Left lobe of liver (tissue), 2 donors: ENCODE measurements around the gene PKD2L1. TPM values are rescaled to one million over a fixed set of nuclear protein-coding genes. Genes with fewer than 3 reads are reported as not detected.
"Not testable (repeated sequence)": the region's sequence is repeated elsewhere in the genome, so short reads cannot be mapped to it uniquely, and the experiment has no call there.

ENCODE experiments used
- ATAC-seq: fragments of 200-7000 bp; cut with Tn5 transposase; one replicate; pipeline ENCODE4 v1.9.1; 2020; ENCODE audit warnings: mild to moderate bottlenecking, moderate library complexity
- DNase-seq: peaks from one replicate; pipeline ENCODE4 v3.0.0-alpha.2; 2020; ENCODE audit warnings: low spot score
- total RNA-seq: library from RNA; stranded (reverse); gene quantifications from one replicate; pipeline ENCODE4 v1.2.1, GENCODE V29; 2021
- donor health status: DM: no; HTN: no; CAD: no; lungs with moderate emphysema.
- donor health status: DM: no; HTN: yes; CAD: no.

Gene PKD2L1
- 0.20 TPM for total RNA-seq

DNA sequence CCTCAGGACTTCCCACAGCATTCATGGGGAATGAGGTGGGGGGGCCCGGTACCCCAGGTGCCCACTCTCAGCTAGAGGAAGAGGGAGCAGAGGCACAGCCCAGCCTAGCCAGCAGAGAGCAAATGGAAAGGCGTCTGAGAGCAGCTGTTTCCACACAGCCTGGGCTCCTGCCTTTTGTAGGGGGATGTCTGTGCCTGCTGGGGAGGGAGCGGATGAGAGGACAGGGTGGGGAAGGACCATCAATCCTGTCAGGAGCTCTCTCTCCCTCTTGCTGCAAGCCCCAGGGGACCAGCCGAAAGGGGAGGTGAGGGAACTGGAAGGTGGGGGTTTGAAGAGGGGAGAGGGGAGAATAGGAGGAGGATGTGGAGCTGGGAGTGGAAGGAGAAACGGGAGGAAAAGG is at the start of gene PKD2L1:
Gene PKD2L1 (minus strand): TSS at position 150 of the 400 bp plus-strand sequence. CDS start 125 bp downstream, at position 25.
- ATAC-seq (no peak), DNase-seq (no peak)

- DNase-seq (no peak), ATAC-seq (no peak)
Measured at GRCh38 chr10:100377830-100378229, 47.8 kb upstream of the PKD2L1 start.

GRCh38 chr10:100376656-100377055 is 46.6 kb upstream of the PKD2L1 start:
- not testable (repeated sequence) for ATAC-seq

DNA sequence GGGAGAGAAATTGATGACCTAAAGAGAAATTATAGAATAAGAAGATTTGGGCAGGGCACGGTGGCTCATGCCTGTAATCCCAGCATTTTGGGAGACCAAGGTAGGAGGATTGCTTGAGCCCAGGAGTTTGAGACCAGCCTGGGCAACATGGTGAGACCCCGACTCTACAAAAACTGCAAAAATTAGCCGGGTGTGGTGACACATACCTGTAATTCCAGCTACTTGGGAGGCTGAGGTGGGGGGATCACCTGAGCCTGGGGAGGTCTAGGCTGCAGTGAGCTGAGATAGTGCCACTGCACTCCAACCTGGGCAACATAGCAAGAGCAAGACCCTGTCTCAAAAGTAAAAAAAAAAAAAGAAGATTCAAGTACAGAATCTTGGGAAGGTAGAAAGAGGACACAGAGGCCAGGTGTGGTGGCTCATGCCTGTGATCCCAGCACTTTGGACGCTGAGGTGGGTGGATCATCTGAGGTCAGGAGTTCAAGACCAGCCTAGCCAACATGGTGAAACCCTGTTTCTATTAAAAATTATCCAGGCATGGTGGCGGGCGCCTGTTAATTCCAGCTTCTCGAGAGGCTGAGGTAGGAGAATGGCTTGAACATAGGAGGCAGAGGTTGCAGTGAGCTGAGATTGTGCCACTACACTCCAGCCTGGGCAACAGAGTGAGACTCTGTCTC is 44.8 kb upstream of the PKD2L1 start:
- ATAC-seq (peak; percentile 4), DNase-seq (peak; percentile 75)

More at GRCh38 chr10:100376656-100377055, 46.6 kb upstream of the PKD2L1 start:
- not testable (repeated sequence) for DNase-seq

DNA sequence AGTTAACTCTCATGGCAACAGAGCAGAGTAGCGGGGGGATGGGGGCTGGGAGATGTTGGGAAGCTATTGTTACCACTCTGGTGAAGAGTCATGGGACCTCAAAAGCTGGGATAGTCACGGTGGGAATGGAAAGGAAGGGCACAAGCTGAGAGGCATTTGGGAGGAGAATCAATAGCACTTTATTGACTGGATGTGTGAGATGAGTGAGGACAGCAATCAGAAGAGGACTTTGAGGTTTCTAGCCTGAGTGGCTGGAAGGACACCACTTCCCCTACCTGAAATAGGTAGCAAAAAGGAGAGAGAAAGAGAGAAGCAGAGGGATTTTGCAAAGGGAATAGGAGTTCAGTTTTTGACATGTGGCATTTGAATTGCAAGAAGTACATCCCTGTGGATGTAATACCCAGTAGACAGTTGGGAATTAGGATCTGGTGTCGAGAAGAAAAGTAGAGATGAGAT is 44.2 kb upstream of the PKD2L1 start:
- ATAC-seq (peak; percentile 13), DNase-seq (no peak)

GRCh38 chr10:100373298-100374199 is 43.5 kb upstream of the PKD2L1 start:
- DNase-seq: peak; percentile 98
- peak; percentile 89 for ATAC-seq

DNA sequence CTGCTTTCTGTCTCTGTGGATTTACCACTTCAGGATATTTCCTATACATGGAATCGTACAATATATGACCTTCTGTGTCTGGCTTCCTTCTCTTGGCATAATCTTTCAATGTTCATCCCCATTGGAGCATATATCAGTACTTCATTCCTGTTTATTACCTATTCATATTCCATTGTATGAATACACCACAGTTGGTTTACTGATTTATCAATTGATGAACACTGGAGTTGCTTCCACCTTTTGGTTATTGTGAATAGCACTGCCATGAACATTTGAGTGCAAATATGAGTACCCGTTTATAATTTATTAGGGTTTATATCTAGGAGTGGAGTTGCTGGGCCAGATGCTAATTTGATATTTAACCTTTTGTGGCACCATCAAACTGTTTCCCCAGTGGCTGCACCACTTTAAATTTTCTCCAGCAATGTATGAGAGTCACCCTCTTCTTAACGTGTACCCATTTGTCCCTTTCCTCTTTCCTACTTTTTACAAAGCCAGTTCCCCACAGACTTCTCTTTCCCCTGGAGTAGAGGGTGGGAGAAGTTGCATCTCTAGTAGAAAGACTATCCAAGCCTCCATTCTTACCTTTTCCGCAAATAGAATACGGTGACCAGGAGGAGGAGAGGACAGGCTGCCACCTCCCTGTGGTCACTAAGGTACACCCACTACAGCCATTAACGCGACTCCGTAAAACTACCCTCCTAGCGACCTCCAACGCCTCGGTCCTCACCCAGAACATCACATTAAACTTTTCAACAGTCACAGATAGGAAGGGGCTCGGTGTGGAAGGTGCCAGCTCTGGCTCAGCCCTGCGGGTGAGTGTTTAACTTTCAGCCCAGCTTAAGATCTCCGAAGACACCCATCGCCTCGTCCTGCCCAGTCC is 42.6 kb upstream of the PKD2L1 start:
- DNase-seq (no peak), ATAC-seq (no peak)

- ATAC-seq: no peak
- DNase-seq: no peak
Measured at GRCh38 chr10:100371482-100372027, 41.5 kb upstream of the PKD2L1 start.

- DNase-seq: peak; percentile 74
- peak; percentile 46 for ATAC-seq
Measured at GRCh38 chr10:100370714-100371481, 40.9 kb upstream of the PKD2L1 start.

- no peak for ATAC-seq
- DNase-seq: no peak
Measured at GRCh38 chr10:100368721-100369120, 38.7 kb upstream of the PKD2L1 start.

DNA sequence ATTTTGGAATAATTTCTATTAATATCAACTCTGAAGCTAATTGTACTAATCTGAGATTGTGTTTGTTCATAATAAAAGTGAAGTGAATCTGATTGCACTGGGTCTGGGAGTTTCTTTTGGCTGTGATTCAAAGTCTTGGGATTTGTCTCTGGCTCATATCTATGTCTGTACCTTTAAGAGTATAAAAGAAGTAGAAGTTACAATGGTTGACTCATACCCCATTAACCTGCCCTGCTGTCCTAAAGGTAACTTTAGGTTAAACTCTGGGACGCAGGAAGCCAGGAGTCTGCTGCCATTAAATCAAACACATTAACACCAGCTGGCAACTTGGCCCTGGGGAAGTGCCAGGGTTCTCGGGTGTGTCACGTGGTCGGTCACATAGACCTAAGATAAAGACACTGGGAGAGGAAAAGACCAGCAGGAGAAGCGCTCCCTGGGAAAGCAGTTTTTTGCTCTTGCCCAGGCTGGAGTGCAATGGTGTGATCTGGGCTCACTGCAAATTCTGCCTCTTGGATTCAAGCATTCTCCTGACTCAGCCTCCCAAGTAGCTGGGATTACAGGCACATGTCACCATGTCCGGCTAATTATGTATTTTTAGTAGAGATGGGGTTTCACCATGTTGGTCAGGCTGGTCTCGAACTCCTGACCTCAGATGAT is 34.8 kb upstream of the PKD2L1 start:
- ATAC-seq (peak; percentile 83), DNase-seq (peak; percentile 97)

DNA sequence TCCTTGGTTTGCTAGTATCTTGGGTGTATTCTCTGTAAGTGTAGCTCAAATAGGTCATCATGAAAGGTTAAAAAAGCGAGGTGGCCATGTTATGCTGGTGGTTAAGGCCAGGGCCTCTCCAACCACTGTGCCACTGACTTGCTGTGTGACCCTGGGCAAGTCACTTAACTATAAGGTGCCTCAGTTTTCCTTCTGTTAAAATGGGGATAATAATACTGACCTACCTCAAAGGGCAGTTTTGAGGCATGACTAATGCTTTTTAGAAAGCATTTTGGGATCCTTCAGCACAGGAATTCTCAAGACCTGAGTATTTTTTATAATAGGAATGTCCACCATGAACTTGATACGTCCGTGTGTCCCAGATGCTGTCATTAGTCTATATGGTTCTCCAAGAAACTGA is 34.1 kb upstream of the PKD2L1 start:
- DNase-seq (no peak), ATAC-seq (no peak)

DNA sequence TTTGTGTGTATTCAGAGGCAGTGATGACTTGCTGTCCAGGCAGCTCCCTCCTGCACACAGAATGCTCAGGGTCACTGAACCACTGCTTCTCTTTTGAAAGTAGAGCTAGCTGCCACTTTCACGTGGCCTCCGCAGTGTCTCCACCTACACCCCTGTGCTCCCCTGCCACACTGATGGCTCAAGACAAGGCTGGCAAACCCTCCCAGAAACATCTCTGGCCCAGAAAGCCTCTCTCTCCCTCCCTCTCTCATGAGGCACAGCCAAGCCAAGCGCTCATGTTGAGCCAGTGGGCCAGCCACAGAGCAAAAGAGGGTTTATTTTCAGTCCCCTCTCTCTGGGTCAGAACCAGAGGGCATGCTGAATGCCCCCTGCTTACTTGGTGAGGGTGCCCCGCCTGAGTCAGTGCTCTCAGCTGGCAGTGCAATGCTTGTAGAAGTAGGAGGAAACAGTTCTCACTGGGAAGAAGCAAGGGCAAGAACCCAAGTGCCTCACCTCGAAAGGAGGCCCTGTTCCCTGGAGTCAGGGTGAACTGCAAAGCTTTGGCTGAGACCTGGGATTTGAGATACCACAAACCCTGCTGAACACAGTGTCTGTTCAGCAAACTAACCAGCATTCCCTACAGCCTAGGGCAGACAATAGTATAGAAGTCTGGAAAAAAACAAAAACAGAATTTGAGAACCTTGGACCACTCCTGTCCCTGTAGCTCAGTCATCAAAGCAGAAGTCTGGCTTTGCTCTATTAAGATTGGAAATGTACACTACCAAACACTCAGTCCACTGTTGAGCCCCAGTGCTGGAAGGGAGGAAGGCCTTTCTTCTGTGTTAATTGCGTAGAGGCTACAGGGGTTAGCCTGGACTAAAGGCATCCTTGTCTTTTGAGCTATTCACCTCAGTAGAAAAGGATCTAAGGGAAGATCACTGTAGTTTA is 32.8 kb upstream of the PKD2L1 start:
- peak; percentile 89 for DNase-seq
- peak; percentile 66 for ATAC-seq

DNA sequence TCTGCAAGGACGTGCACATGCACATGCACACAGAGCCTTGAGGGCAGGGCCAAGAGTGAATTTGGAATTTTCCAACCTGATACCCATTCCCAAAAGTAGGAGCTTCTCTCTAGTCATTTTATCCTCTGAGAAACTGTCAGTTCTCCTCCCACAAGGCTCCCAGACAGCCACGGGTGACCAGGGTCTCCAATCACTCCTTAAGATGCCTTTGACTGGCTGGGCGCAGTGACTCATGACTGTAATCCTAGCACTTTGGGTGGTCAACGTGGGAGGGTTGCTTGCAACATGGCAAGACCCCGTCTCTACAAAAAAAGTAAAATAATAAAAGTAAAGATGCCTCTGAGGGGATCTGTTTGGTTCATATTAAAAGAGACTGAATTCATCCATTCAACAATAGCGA is 30.2 kb upstream of the PKD2L1 start:
- ATAC-seq: no peak
- no peak for DNase-seq

DNA sequence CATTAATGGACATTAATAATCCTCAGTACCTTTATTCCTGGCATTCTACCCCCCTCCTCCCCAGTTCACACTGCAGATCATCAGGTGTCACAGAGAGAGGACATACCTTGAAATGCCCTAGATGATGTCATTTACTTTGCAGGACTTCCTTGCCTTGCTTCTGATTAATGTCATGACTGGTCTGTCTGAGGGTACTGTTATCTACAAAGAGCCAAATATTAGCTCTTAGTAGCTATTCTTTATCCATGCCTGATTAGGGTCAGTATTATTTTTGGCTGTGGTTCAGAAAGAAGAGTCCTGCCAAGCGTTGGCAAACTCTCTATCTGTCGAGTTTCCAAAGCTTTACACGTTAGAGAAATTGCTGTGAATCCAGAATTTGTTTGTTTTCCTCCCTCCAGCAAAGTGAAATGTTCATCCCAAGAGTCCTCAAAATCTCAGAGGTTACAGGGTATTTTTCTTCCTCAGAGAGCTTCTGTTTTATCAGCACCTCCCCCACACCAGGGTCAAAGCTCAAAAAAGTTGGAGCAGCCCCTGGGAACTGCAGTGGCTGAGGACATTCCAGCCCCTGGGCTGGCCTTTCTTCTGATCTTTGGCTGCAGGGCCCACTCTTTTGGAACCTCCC is 29.6 kb upstream of the PKD2L1 start:
- ATAC-seq (peak; percentile 61), DNase-seq (peak; percentile 79)

DNA sequence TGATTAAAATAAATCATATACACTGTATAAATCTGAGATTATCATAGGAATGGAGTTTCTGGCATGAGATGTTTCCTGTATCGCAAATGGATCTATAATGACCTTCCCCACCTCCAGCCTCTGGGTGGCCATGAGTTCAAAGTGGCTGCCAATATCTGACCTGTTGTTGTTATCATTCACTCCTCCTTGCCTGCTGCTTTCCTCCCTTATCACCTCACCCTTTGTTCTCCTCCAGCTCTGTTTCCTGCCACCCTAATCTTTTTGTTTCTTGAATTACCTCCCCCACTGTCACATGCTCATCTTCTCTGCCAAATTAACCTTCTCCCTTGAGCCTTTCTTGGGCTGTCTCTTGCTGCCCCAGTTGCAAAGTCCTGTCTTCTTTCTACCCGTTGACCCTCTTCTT is 29.0 kb upstream of the PKD2L1 start:
- ATAC-seq: peak; percentile 43
- no peak for DNase-seq

DNA sequence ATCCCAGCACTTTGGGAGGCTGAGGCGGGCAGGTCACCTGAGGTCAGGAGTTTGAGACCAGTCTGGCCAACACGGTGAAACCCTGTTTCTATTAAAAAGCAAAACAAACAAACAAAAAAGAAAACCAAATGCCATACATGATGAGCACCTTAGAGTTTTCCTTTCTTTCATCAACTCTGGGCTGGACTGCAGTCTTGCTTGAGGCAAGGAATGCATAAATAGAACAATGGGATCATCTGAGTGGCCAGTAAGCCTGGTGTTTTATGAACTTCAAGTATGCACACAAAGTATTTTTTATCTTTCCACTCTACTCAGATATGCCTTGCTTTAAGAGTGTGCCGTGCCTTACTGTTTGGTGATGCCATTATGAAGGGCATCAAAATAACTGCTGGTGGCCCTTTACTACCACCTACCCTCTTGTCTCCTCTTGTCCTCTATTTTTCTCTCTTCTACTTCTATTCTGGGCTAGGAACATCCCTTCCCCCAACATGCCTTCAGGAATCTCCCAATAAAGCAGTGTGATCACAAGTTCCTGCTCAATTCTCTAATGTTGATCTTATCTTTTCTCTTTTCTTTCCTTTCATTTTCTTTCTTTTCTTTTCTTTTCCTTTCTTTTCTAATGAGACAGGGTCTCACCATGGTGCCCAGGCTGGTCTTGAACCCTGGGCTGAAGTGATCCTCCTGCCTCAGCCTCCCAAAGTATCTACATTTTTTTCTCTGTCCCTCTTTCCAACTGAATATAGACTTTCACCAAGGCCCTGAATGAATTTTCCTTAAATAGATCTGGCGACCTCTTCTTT is 27.2 kb upstream of the PKD2L1 start:
- ATAC-seq (no peak), DNase-seq (no peak)
